Calu3 (cell line): ENCODE data around the gene MRM2. TPM values are rescaled to one million over a fixed set of nuclear protein-coding genes. Genes with fewer than 3 reads are reported as not detected.

Source experiments
- BruUV-seq: library from RNA; stranded (reverse); fragments of 400-500 nt; replicated peaks from 2 replicates; lab custom pipeline; 2021; lab: Mats Ljungman, UMichigan
- CTCF ChIA-PET: fragments of 300-600 bp; sonication (Branson Sonifier 250); formaldehyde crosslinking; loops from one replicate; lab custom pipeline; 2022; ENCODE audit warnings: antibody characterized with exemption; lab: Charles Lee
- DNase-seq: peaks from one replicate; pipeline ENCODE4 v3.0.0; 2022
- H3K27ac Mint-ChIP-seq: one replicate; pipeline ENCODE4 v1.8.0; 2022; ENCODE audit warnings: mixed read lengths; ENCODE audit not compliant: unreplicated experiment
- H3K27me3 Mint-ChIP-seq: one replicate; pipeline ENCODE4 v1.8.0; 2022; ENCODE audit warnings: mixed read lengths; ENCODE audit not compliant: unreplicated experiment
- H3K36me3 Mint-ChIP-seq: one replicate; pipeline ENCODE4 v1.8.0; 2022; ENCODE audit warnings: mild to moderate bottlenecking, moderate library complexity, mixed read lengths; ENCODE audit not compliant: insufficient read depth, unreplicated experiment
- H3K4me1 Mint-ChIP-seq: one replicate; pipeline ENCODE4 v1.8.0; 2022; ENCODE audit warnings: mild to moderate bottlenecking, low read depth, mixed read lengths; ENCODE audit not compliant: unreplicated experiment
- H3K4me3 Mint-ChIP-seq: one replicate; pipeline ENCODE4 v1.8.0; 2022; ENCODE audit warnings: mild to moderate bottlenecking, low read depth, moderate library complexity, mixed read lengths; ENCODE audit not compliant: unreplicated experiment
- H3K9me3 Mint-ChIP-seq: one replicate; pipeline ENCODE4 v1.8.0; 2022; ENCODE audit warnings: low read depth, mixed read lengths; ENCODE audit not compliant: unreplicated experiment
- CTCF ChIP-seq: fragments of 200-600 bp; IDR thresholded peaks from one replicate; pipeline ENCODE4 v1.8.0; 2022; ENCODE audit warnings: antibody characterized with exemption; ENCODE audit not compliant: unreplicated experiment
- intact Hi-C: fragments of 100-400 bp; cut with micrococcal nuclease; formaldehyde crosslinking; loops from one replicate; pipeline ENCODE4 v1.10.0; 2022; ENCODE audit not compliant: unreplicated experiment
- total RNA-seq: library from RNA; stranded (reverse); gene quantifications from 2 replicates; pipeline ENCODE4 v1.2.3, GENCODE V29; 2022

Gene MRM2
- total RNA-seq, 1 experiment from 2014 or later: 64.3 TPM

- Mint-ChIP-seq H3K4me1 (peaks cover 9% of the 10 kb centered on the region), H3K9me3 (no peaks in the 10 kb centered on the region), H3K27me3 (no peaks in the 10 kb centered on the region), H3K4me3 (no peak overlapping the region), H3K36me3 (peaks cover 45% of the 10 kb centered on the region), H3K27ac (peak overlapping the region; percentile 57)
- peak; percentile 96 for DNase-seq
- CTCF ChIA-PET: interaction anchor here (0.6 to 1.4 kb wide), 6 partner anchors 9 to 649 kb away, joined by 3 to 6 read pairs (median 4); no protein-coding TSS in a partner anchor
- no peak for TF ChIP-seq CTCF
- intact Hi-C loops: no loop called here
- no TSS peak for BruUV-seq
Observed at GRCh38 chr7:2260820-2261219, 18.8 kb upstream of the MRM2 start.

- Mint-ChIP-seq H3K27ac (no peak overlapping the region), H3K4me3 (no peak overlapping the region), H3K36me3 (peaks cover 50% of the 10 kb centered on the region), H3K27me3 (no peaks in the 10 kb centered on the region), H3K9me3 (no peaks in the 10 kb centered on the region), H3K4me1 (peaks cover 15% of the 10 kb centered on the region)
- intact Hi-C loops: no loop called here
- TF ChIP-seq CTCF: no peak
- CTCF ChIA-PET: no interaction called here
- no TSS peak for BruUV-seq
- DNase-seq: no peak
Observed at GRCh38 chr7:2259480-2259879, 17.5 kb upstream of the MRM2 start.

- no peak for TF ChIP-seq CTCF
- H3K4me3 Mint-ChIP-seq: no peak overlapping the region
- CTCF ChIA-PET: no interaction called here
- H3K4me1 Mint-ChIP-seq: peaks cover 15% of the 10 kb centered on the region
- H3K27ac Mint-ChIP-seq: no peak overlapping the region
- H3K9me3 Mint-ChIP-seq: no peaks in the 10 kb centered on the region
- H3K27me3 Mint-ChIP-seq: no peaks in the 10 kb centered on the region
- intact Hi-C loops: no loop called here
- H3K36me3 Mint-ChIP-seq: peaks cover 47% of the 10 kb centered on the region
- BruUV-seq: no TSS peak
- DNase-seq: no peak
Observed at GRCh38 chr7:2258661-2259365, 16.8 kb upstream of the MRM2 start.

- H3K4me3 Mint-ChIP-seq: no peak overlapping the region
- peaks cover 47% of the 10 kb centered on the region for H3K36me3 Mint-ChIP-seq
- TF ChIP-seq CTCF: no peak
- no peaks in the 10 kb centered on the region for H3K27me3 Mint-ChIP-seq
- peaks cover 15% of the 10 kb centered on the region for H3K4me1 Mint-ChIP-seq
- no peak for DNase-seq
- intact Hi-C loops: no loop called here
- CTCF ChIA-PET: no interaction called here
- no peaks in the 10 kb centered on the region for H3K9me3 Mint-ChIP-seq
- no TSS peak for BruUV-seq
- no peak overlapping the region for H3K27ac Mint-ChIP-seq
Observed at GRCh38 chr7:2257651-2258050, 15.6 kb upstream of the MRM2 start.
